Measurements from ENCODE around the gene SREBF2. TPM values are rescaled to one million over a fixed set of nuclear protein-coding genes. Genes with fewer than 3 reads are reported as not detected.

Gene SREBF2
- total and polyA plus RNA-seq, 9 of the 15 experiments (the other 6 are each of a cell fraction or from before 2014, with no cell fraction given), result 1.1 to 84.2 (median 26.9) TPM

- TF ChIP-seq, protein P1, sequence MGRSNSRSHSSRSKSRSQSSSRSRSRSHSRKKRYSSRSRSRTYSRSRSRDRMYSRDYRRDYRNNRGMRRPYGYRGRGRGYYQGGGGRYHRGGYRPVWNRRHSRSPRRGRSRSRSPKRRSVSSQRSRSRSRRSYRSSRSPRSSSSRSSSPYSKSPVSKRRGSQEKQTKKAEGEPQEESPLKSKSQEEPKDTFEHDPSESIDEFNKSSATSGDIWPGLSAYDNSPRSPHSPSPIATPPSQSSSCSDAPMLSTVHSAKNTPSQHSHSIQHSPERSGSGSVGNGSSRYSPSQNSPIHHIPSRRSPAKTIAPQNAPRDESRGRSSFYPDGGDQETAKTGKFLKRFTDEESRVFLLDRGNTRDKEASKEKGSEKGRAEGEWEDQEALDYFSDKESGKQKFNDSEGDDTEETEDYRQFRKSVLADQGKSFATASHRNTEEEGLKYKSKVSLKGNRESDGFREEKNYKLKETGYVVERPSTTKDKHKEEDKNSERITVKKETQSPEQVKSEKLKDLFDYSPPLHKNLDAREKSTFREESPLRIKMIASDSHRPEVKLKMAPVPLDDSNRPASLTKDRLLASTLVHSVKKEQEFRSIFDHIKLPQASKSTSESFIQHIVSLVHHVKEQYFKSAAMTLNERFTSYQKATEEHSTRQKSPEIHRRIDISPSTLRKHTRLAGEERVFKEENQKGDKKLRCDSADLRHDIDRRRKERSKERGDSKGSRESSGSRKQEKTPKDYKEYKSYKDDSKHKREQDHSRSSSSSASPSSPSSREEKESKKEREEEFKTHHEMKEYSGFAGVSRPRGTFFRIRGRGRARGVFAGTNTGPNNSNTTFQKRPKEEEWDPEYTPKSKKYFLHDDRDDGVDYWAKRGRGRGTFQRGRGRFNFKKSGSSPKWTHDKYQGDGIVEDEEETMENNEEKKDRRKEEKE (IDR thresholded peaks at IDR 0.05; ENCODE audit: borderline replicate concordance in 1 of 2, control insufficient read depth in 1 of 2, low read depth in 2 of 2, low read length in 1 of 2), result no peak
Observed at GRCh38 chr22:41857860-41858199, 24.9 kb downstream of the SREBF2 start (continued).

DNA sequence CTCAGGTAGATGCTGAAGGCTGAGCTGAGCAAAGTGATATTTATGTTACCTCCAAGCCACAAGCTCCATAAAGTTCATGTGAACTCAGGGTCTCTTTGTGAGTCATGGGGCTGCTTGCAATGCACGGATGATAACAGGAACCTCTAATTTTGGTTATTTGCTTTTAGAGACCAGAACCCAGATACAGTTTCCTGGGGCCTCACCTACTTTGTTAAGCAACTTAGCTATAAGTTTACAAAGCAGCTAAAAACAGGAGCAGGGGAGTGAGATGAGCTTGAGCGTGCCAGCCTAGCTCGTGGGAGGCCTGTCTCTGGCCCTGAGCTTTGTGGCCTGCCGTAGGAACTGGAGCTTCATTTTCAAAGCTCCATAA lies 29.2 kb downstream of the SREBF2 start:
- Histone ChIP-seq H4K20me1 (replicated peaks; ENCODE audit: control insufficient read depth, insufficient read depth, low read length) (peaks cover 46% of the 10 kb centered on the region), H3K9me1 (ENCODE audit: control insufficient read depth, insufficient read depth, low read length) (no peaks in the 10 kb centered on the region), H3K9ac (ENCODE audit: insufficient read depth in 1 of 2, low read depth in 2 of 2, low read length in 2 of 2) (no peak overlapping the region), H2AFZ (ENCODE audit: low read depth, low read length) (no peak overlapping the region), H3K27me3 (ENCODE audit: control insufficient read depth in 2 of 2, insufficient read depth in 2 of 2, low read length in 2 of 2) (no peaks in the 10 kb centered on the region), H3K4me2 (ENCODE audit: insufficient read depth, low read length) (no peak overlapping the region), H3K79me2 (ENCODE audit: control insufficient read depth, insufficient read depth, low read length) (peaks cover 89% of the 10 kb centered on the region), H3K36me3 (ENCODE audit: control insufficient read depth, insufficient read depth, low read length) (peaks cover 45% of the 10 kb centered on the region; the same call in 2 of the 3 replicates), H3K4me1 (replicated peaks in 1 of 2; ENCODE audit: control insufficient read depth in 2 of 2, insufficient read depth in 2 of 2, low read length in 2 of 2) (peaks cover 8% of the 10 kb centered on the region in 2 experiments; a peak in 4 of 5 replicates), H3K4me3 (no peak overlapping the region), H3K9me3 (replicated peaks; ENCODE audit: control insufficient read depth, insufficient read depth, low read depth, low read length) (no peaks in the 10 kb centered on the region), H3K27ac (ENCODE audit: extremely low read depth, low read depth, low read length) (peak overlapping the region; percentile 21; the same call in 1 of the 3 replicates)
- in situ Hi-C loops (cut with MboI), result no loop called here
- ChIA-PET POLR2A (interaction anchor here (0.6 to 1.8 kb wide), 4 partner anchors 30 to 173 kb away, joined by 3 to 7 read pairs (median 4); partner anchors contain the start of genes SNU13 and SREBF2), CTCF (ENCODE audit: low intra/inter-chr PET ratio) (no interaction called here)
- FAIRE-seq (no peak), DNase-seq (ENCODE audit: extremely low read depth in 1 of 4, low spot score in 3 of 4) (peak in 1 of 4 experiments; percentile 20), ATAC-seq (no peak)
- no TSS peak for BruUV-seq (replicated peaks)
- 51% methylated on average over 4 of the region's 4 CpGs for WGBS (ENCODE audit: insufficient coverage, low coverage, missing lambda C conversion rate)
- intact Hi-C loops (cut with micrococcal nuclease), result no loop called here
- TF ChIP-seq, protein P2, sequence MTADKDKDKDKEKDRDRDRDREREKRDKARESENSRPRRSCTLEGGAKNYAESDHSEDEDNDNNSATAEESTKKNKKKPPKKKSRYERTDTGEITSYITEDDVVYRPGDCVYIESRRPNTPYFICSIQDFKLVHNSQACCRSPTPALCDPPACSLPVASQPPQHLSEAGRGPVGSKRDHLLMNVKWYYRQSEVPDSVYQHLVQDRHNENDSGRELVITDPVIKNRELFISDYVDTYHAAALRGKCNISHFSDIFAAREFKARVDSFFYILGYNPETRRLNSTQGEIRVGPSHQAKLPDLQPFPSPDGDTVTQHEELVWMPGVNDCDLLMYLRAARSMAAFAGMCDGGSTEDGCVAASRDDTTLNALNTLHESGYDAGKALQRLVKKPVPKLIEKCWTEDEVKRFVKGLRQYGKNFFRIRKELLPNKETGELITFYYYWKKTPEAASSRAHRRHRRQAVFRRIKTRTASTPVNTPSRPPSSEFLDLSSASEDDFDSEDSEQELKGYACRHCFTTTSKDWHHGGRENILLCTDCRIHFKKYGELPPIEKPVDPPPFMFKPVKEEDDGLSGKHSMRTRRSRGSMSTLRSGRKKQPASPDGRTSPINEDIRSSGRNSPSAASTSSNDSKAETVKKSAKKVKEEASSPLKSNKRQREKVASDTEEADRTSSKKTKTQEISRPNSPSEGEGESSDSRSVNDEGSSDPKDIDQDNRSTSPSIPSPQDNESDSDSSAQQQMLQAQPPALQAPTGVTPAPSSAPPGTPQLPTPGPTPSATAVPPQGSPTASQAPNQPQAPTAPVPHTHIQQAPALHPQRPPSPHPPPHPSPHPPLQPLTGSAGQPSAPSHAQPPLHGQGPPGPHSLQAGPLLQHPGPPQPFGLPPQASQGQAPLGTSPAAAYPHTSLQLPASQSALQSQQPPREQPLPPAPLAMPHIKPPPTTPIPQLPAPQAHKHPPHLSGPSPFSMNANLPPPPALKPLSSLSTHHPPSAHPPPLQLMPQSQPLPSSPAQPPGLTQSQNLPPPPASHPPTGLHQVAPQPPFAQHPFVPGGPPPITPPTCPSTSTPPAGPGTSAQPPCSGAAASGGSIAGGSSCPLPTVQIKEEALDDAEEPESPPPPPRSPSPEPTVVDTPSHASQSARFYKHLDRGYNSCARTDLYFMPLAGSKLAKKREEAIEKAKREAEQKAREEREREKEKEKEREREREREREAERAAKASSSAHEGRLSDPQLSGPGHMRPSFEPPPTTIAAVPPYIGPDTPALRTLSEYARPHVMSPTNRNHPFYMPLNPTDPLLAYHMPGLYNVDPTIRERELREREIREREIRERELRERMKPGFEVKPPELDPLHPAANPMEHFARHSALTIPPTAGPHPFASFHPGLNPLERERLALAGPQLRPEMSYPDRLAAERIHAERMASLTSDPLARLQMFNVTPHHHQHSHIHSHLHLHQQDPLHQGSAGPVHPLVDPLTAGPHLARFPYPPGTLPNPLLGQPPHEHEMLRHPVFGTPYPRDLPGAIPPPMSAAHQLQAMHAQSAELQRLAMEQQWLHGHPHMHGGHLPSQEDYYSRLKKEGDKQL (CRISPR knock-in tag; IDR thresholded peaks at IDR 0.05; ENCODE audit: borderline replicate concordance), result no peak
- TF ChIP-seq CEBPG (CRISPR knock-in tag; IDR thresholded peaks at IDR 0.05) (no peak), CEBPG (tag; conservative IDR thresholded peaks at IDR 0.05 in 1 of 2, IDR thresholded peaks at IDR 0.05 in 1 of 2) (peak in 1 of 2 experiments; percentile 32; a peak in 1 of 4 replicates), SMAD2 (IDR thresholded peaks at IDR 0.05; ENCODE audit: low read depth, low read length) (no peak), MCM3 (IDR thresholded peaks at IDR 0.05) (no peak), TOE1 (IDR thresholded peaks at IDR 0.05; ENCODE audit: borderline replicate concordance) (no peak), TOE1 (CRISPR knock-in tag; IDR thresholded peaks at IDR 0.05; ENCODE audit: borderline replicate concordance, low read depth) (no peak), ZNF124 (CRISPR knock-in tag; IDR thresholded peaks at IDR 0.05) (no peak), ZFP1 (CRISPR knock-in tag; IDR thresholded peaks at IDR 0.05) (no peak), ZNF644 (tag; IDR thresholded peaks at IDR 0.05; ENCODE audit: low read depth) (no peak), ZKSCAN3 (CRISPR knock-in tag; IDR thresholded peaks at IDR 0.05) (no peak)
